Activated CD4-positive, alpha-beta T cell treated with anti-CD3 and anti-CD28 coated beads, Interleukin-2, amount 10 ng/mL, durations not matched to agents 24 days and 14 days (primary cell): Measurements from ENCODE around the gene MOB3B. TPM values are rescaled to one million over a fixed set of nuclear protein-coding genes. Genes with fewer than 3 reads are reported as not detected.

Experiments used
- DNase-seq: peaks from one replicate; pipeline ENCODE4 v3.0.0; 2022
- H3K27ac Mint-ChIP-seq: one replicate; pipeline ENCODE4 v1.8.0; 2022; ENCODE audit warnings: mild to moderate bottlenecking, mixed read lengths
- H3K27me3 Mint-ChIP-seq: one replicate; pipeline ENCODE4 v1.8.0; 2022; ENCODE audit warnings: mixed read lengths
- H3K36me3 Mint-ChIP-seq: one replicate; pipeline ENCODE4 v1.8.0; 2022; ENCODE audit warnings: low read depth, mild to moderate bottlenecking, mixed read lengths
- H3K4me1 Mint-ChIP-seq: one replicate; pipeline ENCODE4 v1.8.0; 2021; ENCODE audit warnings: mixed read lengths
- H3K4me3 Mint-ChIP-seq: one replicate; pipeline ENCODE4 v1.8.0; 2022; ENCODE audit warnings: mild to moderate bottlenecking, moderate library complexity, mixed read lengths
- H3K9me3 Mint-ChIP-seq: one replicate; pipeline ENCODE4 v1.8.0; 2021; ENCODE audit warnings: mixed read lengths
- intact Hi-C: fragments of 100-400 bp; cut with micrococcal nuclease; formaldehyde crosslinking; loops from one replicate; pipeline ENCODE4 v1.15.1; 2023
- total RNA-seq: library from RNA; stranded (reverse); gene quantifications from 2 replicates; pipeline ENCODE4 v1.2.3, GENCODE V29; 2022

MOB3B gene
- total RNA-seq, 1 donor from 2014 or later: 0.82 TPM

DNA sequence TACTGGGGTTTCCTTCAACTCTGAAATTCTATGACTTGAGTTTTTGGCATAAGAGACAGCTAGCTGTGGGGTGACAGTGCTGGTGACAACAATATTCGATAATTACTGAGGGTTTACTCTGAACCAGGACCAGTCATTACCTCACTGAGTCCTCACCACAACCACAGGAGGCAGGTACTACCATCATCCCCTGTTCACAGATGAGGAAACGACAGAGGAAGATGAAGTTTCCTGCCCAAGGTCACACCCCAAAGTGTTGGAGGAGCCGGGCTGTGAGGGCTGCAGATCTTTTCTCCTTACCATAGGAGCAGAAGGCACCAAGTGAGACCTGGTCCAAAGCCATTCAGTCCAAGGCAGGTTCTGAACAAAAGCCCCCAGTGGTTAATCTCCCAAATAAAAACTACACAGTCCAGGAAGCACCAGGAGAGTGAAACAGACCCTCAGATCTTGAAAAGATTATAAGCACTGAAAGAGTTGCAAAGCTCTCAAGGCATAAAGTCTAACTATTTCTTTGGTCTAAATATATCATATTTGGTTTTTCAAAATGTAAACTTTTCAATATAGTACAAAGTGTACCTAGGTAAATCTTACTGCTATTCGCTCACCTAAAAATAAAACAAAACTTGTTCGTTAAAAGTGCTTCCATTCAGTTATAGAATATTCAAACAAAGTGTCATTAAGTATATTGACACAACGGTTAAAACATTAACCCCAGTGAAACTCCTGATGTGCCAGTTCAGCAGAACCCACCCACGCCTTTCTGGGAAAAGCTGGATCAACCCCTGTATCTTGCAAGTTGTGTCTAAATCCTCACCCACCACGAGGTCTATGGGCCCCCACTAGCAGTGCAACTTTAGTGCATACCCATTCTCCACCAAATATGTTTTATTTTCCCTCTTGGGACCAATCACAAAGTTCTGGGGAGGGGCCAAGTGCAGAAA is 150.0 kb downstream of the MOB3B start:
- no peaks in the 10 kb centered on the region for H3K36me3 Mint-ChIP-seq
- H3K9me3 Mint-ChIP-seq: no peaks in the 10 kb centered on the region
- peak overlapping the region; percentile 52 for H3K27ac Mint-ChIP-seq
- peaks cover 9% of the 10 kb centered on the region for H3K27me3 Mint-ChIP-seq
- DNase-seq: peak; percentile 86
- peak overlapping the region; percentile 54 for H3K4me3 Mint-ChIP-seq
- intact Hi-C loops: loop anchor here (1.0 kb wide), 1 partner anchor 13 kb away; no protein-coding TSS in a partner anchor
- peaks cover 28% of the 10 kb centered on the region for H3K4me1 Mint-ChIP-seq

GRCh38 chr9:27377811-27378456 is 151.7 kb downstream of the MOB3B start:
- intact Hi-C loops: no loop called here
- H3K4me1 Mint-ChIP-seq: peaks cover 25% of the 10 kb centered on the region
- no peak for DNase-seq
- H3K27me3 Mint-ChIP-seq: peaks cover 5% of the 10 kb centered on the region
- no peaks in the 10 kb centered on the region for H3K9me3 Mint-ChIP-seq
- no peak overlapping the region for H3K4me3 Mint-ChIP-seq
- no peaks in the 10 kb centered on the region for H3K36me3 Mint-ChIP-seq
- no peak overlapping the region for H3K27ac Mint-ChIP-seq

DNA sequence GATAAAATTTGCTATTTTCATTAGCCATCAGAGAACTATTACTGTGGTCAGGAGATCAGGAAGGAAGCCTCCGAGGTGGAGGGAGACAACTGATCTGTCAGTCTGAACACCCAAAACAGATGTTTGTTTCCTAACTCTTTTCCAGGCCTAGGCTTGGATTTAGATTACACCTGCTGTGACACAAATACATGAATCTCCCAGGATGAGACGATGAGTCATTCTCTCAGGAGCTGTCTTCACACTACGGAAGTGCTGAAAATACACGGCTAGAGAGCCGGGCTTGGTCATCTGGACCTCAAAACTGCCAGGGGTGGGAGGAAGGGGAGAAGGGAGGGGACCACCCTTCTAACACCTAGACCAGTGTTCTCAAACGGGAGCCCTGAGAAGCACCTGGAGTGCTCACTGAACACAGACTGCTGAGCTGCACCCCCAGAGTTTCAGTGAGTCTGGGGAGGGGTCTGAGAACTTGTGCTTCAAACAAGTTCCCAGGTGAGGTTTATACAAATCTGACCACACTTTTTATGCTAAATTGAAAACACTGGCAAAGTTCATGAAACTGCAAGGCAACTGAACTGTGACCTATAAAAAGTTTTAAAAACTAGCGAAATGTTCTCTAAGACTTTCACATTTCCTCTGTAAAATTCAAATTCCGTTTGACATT is 152.3 kb downstream of the MOB3B start:
- no peak for DNase-seq
- Mint-ChIP-seq H3K4me3 (no peak overlapping the region), H3K9me3 (no peaks in the 10 kb centered on the region), H3K36me3 (no peaks in the 10 kb centered on the region), H3K4me1 (peaks cover 25% of the 10 kb centered on the region), H3K27ac (no peak overlapping the region), H3K27me3 (peaks cover 4% of the 10 kb centered on the region)
- intact Hi-C loops: no loop called here

- H3K36me3 Mint-ChIP-seq: no peaks in the 10 kb centered on the region
- no peak overlapping the region for H3K27ac Mint-ChIP-seq
- peaks cover 20% of the 10 kb centered on the region for H3K4me1 Mint-ChIP-seq
- no peaks in the 10 kb centered on the region for H3K9me3 Mint-ChIP-seq
- intact Hi-C loops: no loop called here
- no peak overlapping the region for H3K4me3 Mint-ChIP-seq
- DNase-seq: no peak
- H3K27me3 Mint-ChIP-seq: peaks cover 4% of the 10 kb centered on the region
These were observed 155.8 kb downstream of the MOB3B start for GRCh38 chr9:27373851-27374250.

GRCh38 chr9:27372615-27373014 is 157.0 kb downstream of the MOB3B start:
- no peak overlapping the region for H3K27ac Mint-ChIP-seq
- no peak overlapping the region for H3K4me3 Mint-ChIP-seq
- H3K27me3 Mint-ChIP-seq: peaks cover 2% of the 10 kb centered on the region
- H3K9me3 Mint-ChIP-seq: no peaks in the 10 kb centered on the region
- H3K4me1 Mint-ChIP-seq: peaks cover 16% of the 10 kb centered on the region
- no peaks in the 10 kb centered on the region for H3K36me3 Mint-ChIP-seq
- no peak for DNase-seq
- intact Hi-C loops: no loop called here

DNA sequence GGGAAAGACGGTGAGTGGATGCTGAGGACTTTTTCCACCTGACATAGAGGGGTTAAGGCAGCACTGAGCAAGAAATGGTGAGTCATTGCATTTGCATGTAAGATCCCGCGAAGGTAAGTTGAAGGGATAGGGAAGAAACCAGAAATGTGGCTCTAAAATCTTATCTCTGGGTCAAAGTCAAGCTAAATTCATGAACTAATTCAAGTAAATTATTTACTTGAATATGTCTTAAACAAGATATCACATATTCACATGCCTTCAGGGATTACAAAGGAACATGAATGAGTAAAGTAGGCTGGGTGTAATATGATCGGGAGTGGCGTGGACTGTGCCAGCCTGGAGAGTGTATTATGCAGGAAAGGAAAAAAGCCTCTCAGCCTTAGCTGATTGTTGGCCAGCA is 158.2 kb downstream of the MOB3B start:
- Mint-ChIP-seq H3K36me3 (no peaks in the 10 kb centered on the region), H3K4me1 (peaks cover 27% of the 10 kb centered on the region), H3K4me3 (no peak overlapping the region), H3K27me3 (peaks cover 2% of the 10 kb centered on the region), H3K9me3 (no peaks in the 10 kb centered on the region), H3K27ac (no peak overlapping the region)
- DNase-seq: no peak
- intact Hi-C loops: no loop called here

DNA sequence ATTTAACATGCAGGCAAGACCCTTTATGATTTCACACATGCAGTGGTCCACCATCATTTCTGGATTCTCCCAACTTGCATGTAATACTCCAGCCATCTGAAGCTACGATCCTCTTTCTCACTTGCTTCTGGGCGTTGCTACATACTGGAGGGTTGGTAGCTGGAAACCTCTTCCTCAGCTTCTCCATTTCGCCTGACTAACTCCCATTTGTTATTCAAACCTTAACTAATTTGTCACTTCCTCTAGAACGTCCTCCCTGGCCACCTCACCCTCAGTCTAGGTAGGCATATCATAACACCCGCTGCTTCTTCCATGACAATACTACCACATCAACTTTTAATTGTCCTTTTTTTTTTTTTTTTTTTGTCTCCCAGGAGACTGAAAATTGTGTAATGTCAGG is 160.0 kb downstream of the MOB3B start:
- no peak for DNase-seq
- no peaks in the 10 kb centered on the region for H3K36me3 Mint-ChIP-seq
- H3K4me1 Mint-ChIP-seq: peaks cover 40% of the 10 kb centered on the region
- intact Hi-C loops: loop anchor here (5.0 kb wide), 2 partner anchors 63 to 477 kb away; partner anchors contain the start of gene CAAP1
- no peaks in the 10 kb centered on the region for H3K9me3 Mint-ChIP-seq
- no peak overlapping the region for H3K27ac Mint-ChIP-seq
- no peak overlapping the region for H3K4me3 Mint-ChIP-seq
- peaks cover 2% of the 10 kb centered on the region for H3K27me3 Mint-ChIP-seq

GRCh38 chr9:27368316-27368985 is 161.2 kb downstream of the MOB3B start:
- intact Hi-C loops: loop anchor here (5.0 kb wide), 2 partner anchors 64 to 476 kb away; partner anchors contain the start of gene CAAP1
- Mint-ChIP-seq H3K27me3 (peaks cover 5% of the 10 kb centered on the region), H3K27ac (no peak overlapping the region), H3K4me3 (no peak overlapping the region), H3K4me1 (peaks cover 40% of the 10 kb centered on the region), H3K36me3 (no peaks in the 10 kb centered on the region), H3K9me3 (no peaks in the 10 kb centered on the region)
- DNase-seq: no peak

DNA sequence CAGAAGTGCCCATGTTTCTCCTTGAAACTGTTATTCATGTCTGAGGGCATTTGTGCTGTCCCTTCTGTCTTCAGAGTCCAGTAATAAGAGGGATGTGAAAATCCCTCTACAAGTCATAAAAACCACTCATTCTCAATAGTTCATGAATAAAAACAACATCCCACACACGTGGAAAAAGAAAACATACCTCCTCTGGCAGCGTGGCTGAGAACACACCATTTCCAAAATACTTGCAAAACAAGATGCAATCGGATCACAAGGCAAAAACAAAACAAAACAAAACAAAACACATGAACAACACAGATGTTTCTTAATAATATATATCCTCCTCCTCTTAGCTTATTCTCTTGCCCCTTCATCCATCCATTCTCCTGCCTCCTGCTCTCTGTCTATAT is 161.7 kb downstream of the MOB3B start:
- H3K4me3 Mint-ChIP-seq: no peak overlapping the region
- H3K9me3 Mint-ChIP-seq: no peaks in the 10 kb centered on the region
- H3K27ac Mint-ChIP-seq: peak overlapping the region; percentile 14
- intact Hi-C loops: loop anchor here (1.0 to 5.0 kb wide), 6 partner anchors 15 to 476 kb away; partner anchors contain the start of genes CAAP1 and MOB3B
- H3K27me3 Mint-ChIP-seq: peaks cover 5% of the 10 kb centered on the region
- H3K4me1 Mint-ChIP-seq: peaks cover 40% of the 10 kb centered on the region
- DNase-seq: no peak
- H3K36me3 Mint-ChIP-seq: no peaks in the 10 kb centered on the region

DNA sequence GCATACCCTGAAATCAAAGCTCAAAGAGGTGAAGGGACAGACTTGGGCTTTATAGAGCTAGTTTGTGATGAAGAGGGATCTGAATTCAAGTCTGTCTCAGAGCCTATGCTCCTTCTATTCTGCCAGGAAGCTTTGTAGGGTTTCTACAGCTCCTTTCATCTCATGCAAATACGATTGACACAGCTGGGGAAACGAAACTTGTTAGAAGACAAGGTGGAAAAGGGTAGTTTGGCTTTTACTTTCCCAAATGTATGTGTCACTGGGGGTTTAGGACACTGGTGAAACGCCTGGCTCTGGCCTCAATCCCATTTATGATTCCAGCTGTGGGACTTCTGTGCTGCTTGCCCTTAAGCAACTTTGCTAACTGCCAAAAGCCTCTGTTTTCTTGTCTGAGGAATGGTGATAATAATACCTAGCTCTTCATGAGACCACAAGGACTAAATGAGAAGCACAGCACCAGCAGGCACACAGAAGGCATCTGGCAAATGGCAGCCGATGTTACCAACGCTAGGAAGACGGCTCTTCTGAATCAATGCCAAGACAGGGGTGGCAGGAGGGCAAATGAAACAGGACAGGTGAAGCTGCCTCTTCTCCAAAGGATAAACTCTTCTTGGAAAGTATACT is 162.3 kb downstream of the MOB3B start:
- peak overlapping the region; percentile 65 for H3K27ac Mint-ChIP-seq
- peak overlapping the region; percentile 52 for H3K4me3 Mint-ChIP-seq
- peaks cover 40% of the 10 kb centered on the region for H3K4me1 Mint-ChIP-seq
- H3K36me3 Mint-ChIP-seq: no peaks in the 10 kb centered on the region
- intact Hi-C loops: loop anchor here (1.0 to 5.0 kb wide), 6 partner anchors 14 to 475 kb away; partner anchors contain the start of genes CAAP1 and MOB3B
- no peaks in the 10 kb centered on the region for H3K9me3 Mint-ChIP-seq
- peak; percentile 74 for DNase-seq
- H3K27me3 Mint-ChIP-seq: peaks cover 5% of the 10 kb centered on the region

DNA sequence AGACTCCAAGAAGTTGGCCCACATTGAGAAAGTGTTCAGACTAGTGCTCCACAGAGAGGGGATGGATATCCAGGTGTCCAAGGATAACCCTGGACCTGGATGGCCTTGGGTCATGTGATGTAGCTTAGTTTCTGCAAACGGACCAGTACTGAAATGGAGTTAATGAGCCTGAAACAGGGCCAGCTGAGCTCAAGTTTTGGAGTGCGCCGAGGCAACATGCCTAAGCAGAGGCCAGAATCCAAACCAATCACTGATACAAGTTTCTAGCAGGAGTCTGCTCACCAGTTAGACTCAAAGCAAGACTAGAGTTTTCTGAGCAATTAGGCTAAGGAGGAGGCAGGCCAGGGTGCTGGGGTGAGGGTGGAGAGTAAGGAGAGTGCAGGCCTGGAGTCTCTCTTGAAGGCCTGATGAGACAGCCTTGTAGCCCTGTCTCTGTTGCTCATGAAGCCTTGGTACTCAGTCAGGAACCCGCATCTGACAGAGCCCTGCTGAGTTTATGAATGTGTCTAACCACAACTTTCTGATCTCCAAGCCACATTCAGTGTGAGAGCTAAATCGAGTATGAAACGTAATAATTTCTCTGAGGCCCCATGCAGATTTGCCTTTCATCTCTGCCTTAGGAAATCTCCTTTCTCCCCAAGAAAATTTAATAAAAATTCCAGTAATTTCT is 163.8 kb downstream of the MOB3B start:
- no peaks in the 10 kb centered on the region for H3K9me3 Mint-ChIP-seq
- H3K4me1 Mint-ChIP-seq: peaks cover 37% of the 10 kb centered on the region
- peaks cover 5% of the 10 kb centered on the region for H3K27me3 Mint-ChIP-seq
- no peaks in the 10 kb centered on the region for H3K36me3 Mint-ChIP-seq
- peak overlapping the region; percentile 52 for H3K4me3 Mint-ChIP-seq
- peak overlapping the region; percentile 65 for H3K27ac Mint-ChIP-seq
- intact Hi-C loops: loop anchor here (1.0 to 5.0 kb wide), 6 partner anchors 13 to 474 kb away; partner anchors contain the start of genes C9orf72 and CAAP1
- DNase-seq: peak; percentile 88

DNA sequence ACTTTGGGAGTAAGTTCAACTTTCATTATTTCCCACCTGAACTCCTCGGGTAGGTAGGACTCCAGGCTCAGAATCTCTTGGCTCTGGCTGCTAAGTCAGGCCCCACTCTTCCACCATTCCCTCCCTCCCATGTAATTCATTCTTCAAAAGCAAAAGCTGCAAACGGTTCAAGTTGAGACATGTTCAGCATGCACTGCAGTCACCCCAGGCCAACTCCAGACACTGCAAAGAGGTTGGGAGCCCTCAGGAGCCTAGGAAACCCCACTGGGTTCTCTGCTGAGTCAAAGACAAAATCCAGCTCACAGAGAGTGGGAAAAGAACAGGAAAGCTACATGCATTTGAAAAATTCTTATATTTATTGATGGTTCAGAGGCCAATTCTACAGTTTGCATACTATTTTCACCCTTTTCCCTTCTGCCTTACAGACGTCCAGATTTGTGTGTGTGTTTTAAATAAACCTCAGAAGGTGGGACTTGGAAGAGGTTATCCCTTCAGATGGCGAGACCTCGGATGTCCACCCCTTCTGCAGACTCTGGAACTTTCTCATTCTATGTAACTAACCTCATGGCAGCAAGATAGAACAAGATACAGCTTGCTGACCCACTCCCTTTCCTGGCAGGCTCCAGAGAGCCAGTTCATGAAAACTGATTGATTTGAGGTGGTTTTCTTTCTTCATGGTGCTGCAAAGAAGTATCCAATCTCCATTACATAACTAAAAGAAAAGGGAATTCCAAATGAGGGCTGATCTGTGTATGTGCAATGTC is 167.0 kb downstream of the MOB3B start:
- Mint-ChIP-seq H3K27ac (no peak overlapping the region), H3K9me3 (no peaks in the 10 kb centered on the region), H3K36me3 (peaks cover 2% of the 10 kb centered on the region), H3K4me1 (peaks cover 24% of the 10 kb centered on the region), H3K4me3 (no peak overlapping the region), H3K27me3 (peaks cover 7% of the 10 kb centered on the region)
- intact Hi-C loops: no loop called here
- no peak for DNase-seq
